Skeletal muscle cell (primary cell): ENCODE results near the gene CNTN1.
"Not testable (repeated sequence)": the region's sequence is repeated elsewhere in the genome, so short reads cannot be mapped to it uniquely, and the experiment has no call there.

ENCODE experiments used
- DNase-seq: peaks from one replicate; pipeline ENCODE4 v3.0.0-alpha.2; 2010; ENCODE audit warnings: low read depth
- H3K4me3 ChIP-seq: 2 replicates; pipeline ENCODE4 v1.5.1; 2011; ENCODE audit warnings: low read depth, mild to moderate bottlenecking, control low read depth, low read length, moderate library complexity

The CNTN1 gene

DNA sequence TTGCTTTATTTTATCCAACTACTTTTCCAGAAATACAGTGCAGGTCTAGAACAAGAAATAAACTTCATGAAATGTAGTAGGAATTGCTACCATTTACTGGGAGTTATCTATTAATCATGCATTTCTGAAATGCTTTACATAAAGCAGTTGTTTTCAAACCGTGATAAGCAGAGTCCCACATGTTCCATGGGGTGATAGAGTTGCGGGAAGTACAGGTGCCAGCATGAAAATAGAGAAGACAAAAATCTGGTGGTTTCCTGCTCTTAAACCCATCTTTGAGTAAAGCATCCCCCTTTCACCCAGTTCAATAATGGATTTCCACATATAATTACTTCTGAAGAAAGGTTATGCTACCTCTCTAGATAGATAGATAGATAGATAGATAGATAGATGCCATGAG lies 372.2 kb downstream of the CNTN1 start:
- H3K4me3 ChIP-seq, result no peak overlapping the region
- DNase-seq, result no peak

DNA sequence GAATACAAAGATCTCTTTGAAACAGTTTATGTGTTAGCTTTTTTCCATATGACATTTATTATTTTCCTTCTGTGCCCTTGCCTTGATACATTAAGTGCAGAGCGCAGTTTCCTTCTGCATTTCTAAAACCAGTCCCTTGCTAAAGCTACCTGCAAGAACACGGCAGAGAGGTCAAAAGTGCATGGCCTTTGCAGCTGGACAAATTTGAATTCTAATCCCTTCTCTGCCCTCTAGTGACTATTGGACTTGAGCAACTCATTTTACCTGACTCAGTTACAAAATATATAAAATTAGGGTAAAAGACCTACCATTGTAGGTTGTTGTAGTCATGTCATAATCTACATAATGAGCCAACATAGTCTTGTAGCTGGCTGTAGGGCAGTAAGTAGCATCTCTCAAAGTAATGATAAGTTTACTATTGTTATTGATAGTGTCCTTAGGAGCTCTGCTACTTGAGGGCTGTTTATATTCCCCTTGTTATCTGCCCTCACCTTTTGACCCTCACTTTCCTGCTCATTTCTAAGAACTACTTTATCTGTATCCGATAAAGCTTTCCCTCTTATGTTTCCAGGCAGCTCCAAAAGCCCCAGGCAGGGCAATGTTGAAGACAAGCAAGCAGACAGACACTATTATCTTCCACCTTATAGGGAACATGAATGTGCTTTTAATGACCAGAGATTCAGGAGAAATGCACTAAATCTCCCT lies 375.9 kb downstream of the CNTN1 start:
- no peak for DNase-seq
- no peak overlapping the region for H3K4me3 ChIP-seq

DNA sequence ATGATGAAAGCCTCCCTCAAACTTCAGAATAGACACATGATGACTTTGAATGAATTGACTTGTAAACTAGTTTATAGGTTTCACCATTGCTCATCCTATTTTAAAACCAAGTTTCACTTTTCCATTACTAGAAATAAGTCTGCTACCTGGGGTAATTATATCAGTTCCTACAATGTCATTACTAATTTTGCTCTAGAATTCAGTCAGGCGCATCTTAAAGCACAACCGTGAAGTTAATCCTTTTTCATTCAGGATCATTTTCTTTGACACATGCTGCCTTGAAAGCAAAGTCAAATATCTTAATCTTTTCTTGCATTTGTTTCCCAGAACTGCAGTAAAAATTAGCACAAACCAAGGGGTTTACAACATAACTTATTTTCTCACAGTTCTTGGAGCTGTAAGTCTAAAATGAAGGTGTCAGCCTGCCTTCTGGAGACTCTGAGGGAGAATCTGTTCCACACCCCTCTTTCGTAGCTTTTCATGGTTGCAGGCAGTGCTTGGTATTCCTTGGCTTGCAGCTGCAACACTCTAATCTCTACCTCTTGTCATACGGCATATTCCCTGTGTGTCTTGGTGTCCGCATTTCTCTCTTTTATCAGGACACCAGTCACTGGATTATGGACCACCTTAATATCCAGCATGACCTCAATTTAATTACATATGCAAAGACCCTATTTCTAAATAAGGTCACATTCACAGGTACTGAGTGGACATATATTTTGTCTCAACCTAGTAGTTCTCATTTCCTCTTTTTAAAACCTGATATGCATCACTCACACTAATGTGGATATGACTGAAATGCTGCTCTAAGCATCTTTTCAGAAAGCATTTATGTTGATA lies 381.6 kb downstream of the CNTN1 start:
- no peak for DNase-seq
- no peak overlapping the region for H3K4me3 ChIP-seq

- no peak overlapping the region for H3K4me3 ChIP-seq
- DNase-seq, result no peak
Measured at GRCh38 chr12:41074473-41074769, 382.2 kb downstream of the CNTN1 start.

DNA sequence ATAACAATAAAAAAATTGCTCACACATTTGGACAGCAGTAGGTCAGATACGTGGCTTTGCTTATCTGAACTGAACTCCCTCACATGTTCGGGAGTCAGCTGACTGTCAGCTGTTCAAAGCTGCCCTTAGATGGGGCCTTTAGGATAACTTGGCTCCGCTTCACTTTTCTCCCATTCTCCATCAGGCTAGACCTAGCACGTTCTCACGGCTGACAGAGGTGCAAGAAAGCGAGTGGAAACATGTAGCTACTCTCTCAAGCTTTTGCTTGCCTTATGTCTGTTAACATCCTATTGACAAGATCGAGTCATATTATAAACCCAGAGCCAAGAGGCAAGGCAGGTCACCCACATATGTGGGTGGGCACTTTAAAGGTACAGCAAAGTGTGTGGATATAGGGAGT lies 383.9 kb downstream of the CNTN1 start:
- no peak for DNase-seq
- no peak overlapping the region for H3K4me3 ChIP-seq

GRCh38 chr12:41081241-41081640 lies 389.0 kb downstream of the CNTN1 start:
- not testable (repeated sequence) for H3K4me3 ChIP-seq, DNase-seq

DNA sequence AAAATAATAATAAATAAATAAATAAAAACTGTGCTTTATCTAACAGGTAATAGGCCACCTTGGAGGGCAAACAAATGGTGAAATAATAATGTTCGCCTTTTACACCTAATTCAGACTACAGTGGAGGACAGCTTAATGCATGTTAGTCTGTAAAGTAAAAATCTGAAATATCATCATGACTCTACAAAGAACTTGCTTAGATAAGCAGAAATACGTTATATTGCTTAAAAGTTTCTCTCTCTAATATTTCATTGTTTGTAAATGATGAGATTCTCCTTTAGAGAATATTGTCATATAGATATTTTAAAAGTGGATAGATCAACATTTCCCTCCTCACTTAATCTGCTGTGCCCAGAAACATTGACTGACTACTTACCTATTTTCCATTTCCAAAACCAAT lies 397.2 kb downstream of the CNTN1 start:
- no peak overlapping the region for H3K4me3 ChIP-seq
- DNase-seq, result no peak

DNA sequence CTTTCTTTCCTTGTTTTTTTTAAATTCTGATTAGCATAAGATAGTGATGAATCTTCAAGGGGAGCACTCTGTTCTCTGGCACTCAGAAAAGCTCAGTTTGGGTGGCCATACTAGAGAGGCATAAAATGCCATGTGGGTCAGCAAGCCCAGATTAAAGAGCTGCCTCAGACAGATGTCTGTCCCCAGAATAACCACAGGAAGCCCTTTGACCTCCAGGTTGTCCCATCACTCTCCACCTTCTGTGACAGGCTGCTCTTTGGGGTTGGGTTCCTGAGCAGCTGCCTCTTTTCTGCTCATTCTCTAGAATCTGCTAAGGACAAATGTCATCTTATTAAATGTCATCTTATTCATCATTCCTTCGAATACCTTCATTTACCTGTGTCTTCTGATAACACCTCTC lies 399.9 kb downstream of the CNTN1 start:
- H3K4me3 ChIP-seq, result no peak overlapping the region
- no peak for DNase-seq

DNA sequence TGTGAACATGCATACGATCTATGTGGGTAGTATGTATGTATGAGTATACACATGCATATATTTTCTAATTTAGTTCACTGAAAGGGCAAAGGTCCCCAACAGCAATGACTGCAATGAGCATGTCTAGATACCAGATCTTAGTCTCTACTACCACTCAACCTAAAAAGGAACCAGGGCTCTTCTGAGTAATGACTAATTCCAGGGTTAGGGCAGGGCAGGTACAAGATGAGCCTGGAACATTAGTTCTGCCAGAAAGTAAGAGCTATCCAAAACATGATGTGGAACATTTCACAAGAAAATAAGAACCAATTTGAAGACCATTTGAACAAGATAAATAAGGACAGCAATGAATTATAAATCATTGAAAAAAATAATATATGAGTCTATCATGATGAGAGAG lies 404.6 kb downstream of the CNTN1 start:
- DNase-seq, result no peak
- no peak overlapping the region for H3K4me3 ChIP-seq

GRCh38 chr12:41100572-41100971 lies 408.3 kb downstream of the CNTN1 start:
- no peak overlapping the region for H3K4me3 ChIP-seq
- DNase-seq, result no peak

GRCh38 chr12:41101806-41102205 lies 409.6 kb downstream of the CNTN1 start:
- no peak overlapping the region for H3K4me3 ChIP-seq
- no peak for DNase-seq

- DNase-seq, result no peak
- H3K4me3 ChIP-seq, result no peak overlapping the region
Measured at GRCh38 chr12:41103614-41104013, 411.4 kb downstream of the CNTN1 start.

GRCh38 chr12:41106315-41106714 lies 414.1 kb downstream of the CNTN1 start:
- H3K4me3 ChIP-seq, result no peak overlapping the region

DNA sequence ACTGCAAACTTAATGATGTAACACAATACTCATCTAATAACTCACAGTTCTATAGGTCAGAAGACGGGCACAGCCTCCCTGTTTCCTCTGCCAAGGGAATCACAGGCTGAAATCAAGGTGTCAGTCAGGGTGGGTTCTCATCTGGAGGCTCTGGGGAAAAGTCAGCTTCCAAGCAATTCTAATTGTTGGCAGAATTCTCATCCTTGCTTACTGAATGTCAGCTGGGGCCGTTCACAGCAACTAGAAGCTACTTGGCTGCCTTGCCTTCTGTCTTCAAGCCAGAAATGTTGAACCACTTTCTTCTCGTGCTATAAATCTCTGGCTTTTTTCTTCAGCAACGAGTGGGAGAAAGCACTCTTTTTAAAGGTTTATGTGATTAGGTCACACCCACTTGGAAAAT lies 415.8 kb downstream of the CNTN1 start:
- H3K4me3 ChIP-seq, result no peak overlapping the region

More at GRCh38 chr12:41106315-41106714, 414.1 kb downstream of the CNTN1 start:
- DNase-seq, result no peak

GRCh38 chr12:41112903-41113302 lies 420.7 kb downstream of the CNTN1 start:
- H3K4me3 ChIP-seq, result no peak overlapping the region
- no peak for DNase-seq

More for the DNA sequence above, 415.8 kb downstream of the CNTN1 start:
- no peak for DNase-seq

- no peak for DNase-seq
- no peak overlapping the region for H3K4me3 ChIP-seq
Measured at GRCh38 chr12:41120211-41120610, 428.0 kb downstream of the CNTN1 start.

DNA sequence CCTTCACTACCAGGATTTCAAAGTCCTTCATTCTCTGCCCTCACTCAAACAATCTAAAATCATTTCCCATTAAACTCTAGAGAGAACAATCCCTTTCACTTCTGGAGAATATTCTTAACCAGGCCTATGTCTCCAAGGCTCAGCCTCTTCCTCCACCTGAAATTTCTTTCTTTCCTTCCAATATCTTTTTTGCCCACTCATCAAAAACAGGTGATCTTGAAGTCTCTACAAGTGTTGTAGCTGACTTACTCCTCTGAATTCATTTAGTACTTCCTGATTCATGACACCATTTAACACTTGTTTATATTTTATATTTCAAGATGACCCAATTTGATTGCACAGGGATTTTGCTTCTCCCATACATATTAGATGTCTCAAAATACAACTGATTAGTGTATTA lies 429.1 kb downstream of the CNTN1 start:
- H3K4me3 ChIP-seq, result no peak overlapping the region
- no peak for DNase-seq
